ENCODE measurements around the gene COPA. TPM values are rescaled to one million over a fixed set of nuclear protein-coding genes. Genes with fewer than 3 reads are reported as not detected.

Gene COPA
- total and polyA plus RNA-seq, 12 donors, result 58.4 to 209 (median 134) TPM

DNA sequence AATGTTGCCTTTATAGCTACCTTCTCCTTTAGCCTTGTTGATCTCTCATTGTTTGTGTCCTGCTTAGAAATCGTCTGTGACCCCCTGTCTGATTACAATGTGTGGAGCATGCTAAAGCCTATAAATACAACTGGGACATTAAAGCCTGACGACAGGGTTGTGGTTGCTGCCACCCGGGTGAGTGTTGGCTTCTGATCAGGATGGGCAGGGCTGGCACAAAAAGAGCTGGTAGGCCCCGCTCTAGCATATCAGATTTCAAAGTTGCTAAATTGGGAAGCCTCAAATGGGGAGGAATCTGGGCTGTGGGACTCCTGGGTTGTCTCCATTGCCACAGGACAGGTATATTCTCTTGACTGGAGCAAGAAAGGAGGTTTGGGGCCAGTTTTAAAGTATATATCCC lies 8.6 kb upstream of the COPA start:
- H3K27me3 ChIP-seq, result no peaks in the 10 kb centered on the region
- peaks cover 0 to 96% of the 10 kb centered on the region in 2 donors for H3K36me3 ChIP-seq (replicated peaks in 1 of 2)
- TF ChIP-seq, protein P1, sequence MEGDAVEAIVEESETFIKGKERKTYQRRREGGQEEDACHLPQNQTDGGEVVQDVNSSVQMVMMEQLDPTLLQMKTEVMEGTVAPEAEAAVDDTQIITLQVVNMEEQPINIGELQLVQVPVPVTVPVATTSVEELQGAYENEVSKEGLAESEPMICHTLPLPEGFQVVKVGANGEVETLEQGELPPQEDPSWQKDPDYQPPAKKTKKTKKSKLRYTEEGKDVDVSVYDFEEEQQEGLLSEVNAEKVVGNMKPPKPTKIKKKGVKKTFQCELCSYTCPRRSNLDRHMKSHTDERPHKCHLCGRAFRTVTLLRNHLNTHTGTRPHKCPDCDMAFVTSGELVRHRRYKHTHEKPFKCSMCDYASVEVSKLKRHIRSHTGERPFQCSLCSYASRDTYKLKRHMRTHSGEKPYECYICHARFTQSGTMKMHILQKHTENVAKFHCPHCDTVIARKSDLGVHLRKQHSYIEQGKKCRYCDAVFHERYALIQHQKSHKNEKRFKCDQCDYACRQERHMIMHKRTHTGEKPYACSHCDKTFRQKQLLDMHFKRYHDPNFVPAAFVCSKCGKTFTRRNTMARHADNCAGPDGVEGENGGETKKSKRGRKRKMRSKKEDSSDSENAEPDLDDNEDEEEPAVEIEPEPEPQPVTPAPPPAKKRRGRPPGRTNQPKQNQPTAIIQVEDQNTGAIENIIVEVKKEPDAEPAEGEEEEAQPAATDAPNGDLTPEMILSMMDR (IDR thresholded peaks at IDR 0.05), result no peak
- no peak for TF ChIP-seq POLR2A (IDR thresholded peaks at IDR 0.05)
- 78 to 84% (median 79%) methylated on average over 4 of the region's 4 CpGs for WGBS, 4 donors
- no peaks in the 10 kb centered on the region for H3K9me3 ChIP-seq (replicated peaks in 1 of 3)
- no peaks in the 10 kb centered on the region for H3K4me1 ChIP-seq (replicated peaks in 1 of 2)
- H3K27ac ChIP-seq, result no peak overlapping the region
- intact Hi-C loops (cut with DNase I), result no loop called here
- H3K4me3 ChIP-seq, result no peak overlapping the region
- DNase-seq, result no peak

DNA sequence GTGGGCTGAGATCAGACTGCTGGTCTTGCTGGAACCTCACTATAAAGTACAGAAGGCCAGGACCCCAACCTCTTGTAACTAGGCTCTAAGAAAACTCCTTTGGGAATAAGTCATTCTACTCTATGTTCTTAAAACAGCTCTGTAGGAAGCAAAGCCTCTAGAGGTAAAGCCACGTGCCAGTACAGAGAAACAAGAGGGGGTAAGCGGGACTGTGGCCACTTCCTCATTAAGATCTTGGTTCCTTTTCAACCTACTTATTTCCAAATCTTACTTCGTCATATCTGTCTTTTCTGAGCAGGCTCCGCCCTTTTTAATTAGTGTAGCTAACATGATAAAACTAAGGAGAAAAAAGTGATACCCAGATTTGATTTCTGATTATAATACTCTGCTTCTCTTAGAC lies 3.9 kb upstream of the COPA start:
- H3K4me3 ChIP-seq, result no peak overlapping the region
- peak in 4 of 7 donors; percentile 18 to 59 (median 45) for DNase-seq
- peaks cover 0 to 11% of the 10 kb centered on the region in 2 donors for H3K4me1 ChIP-seq (replicated peaks in 1 of 2)
- 59 to 76% (median 70%) methylated on average over 4 of the region's 4 CpGs for WGBS, 4 donors
- H3K36me3 ChIP-seq (replicated peaks in 1 of 2), result peaks cover 0 to 49% of the 10 kb centered on the region in 2 donors
- H3K9me3 ChIP-seq (replicated peaks in 1 of 3), result no peaks in the 10 kb centered on the region
- intact Hi-C loops (cut with DNase I), result no loop called here
- peak overlapping the region in 1 of 5 donors; percentile 63 for H3K27ac ChIP-seq
- no peaks in the 10 kb centered on the region for H3K27me3 ChIP-seq
- TF ChIP-seq POLR2A (IDR thresholded peaks at IDR 0.05), result no peak
- TF ChIP-seq, protein P1 (IDR thresholded peaks at IDR 0.05), result no peak

DNA sequence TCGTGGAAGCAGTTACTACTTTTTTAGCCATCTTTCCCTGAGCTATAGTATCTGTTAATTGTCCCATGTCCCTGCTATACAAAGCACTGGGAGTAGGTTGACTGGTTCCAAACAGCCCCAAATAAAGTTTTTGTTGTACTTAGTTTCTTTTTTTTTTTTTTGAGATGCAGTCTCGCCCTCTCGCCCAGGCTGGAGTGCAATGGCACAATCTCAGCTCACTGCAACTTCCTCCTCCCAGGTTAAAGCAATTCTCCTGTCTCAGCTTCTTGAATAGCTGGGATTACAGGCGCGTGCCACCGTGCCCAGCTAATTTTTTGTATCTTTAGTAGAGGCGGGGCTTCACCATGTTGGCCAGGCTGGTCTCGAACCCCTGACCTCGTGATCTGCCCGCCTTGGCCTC lies 3.4 kb upstream of the COPA start:
- Histone ChIP-seq H3K9me3 (replicated peaks in 1 of 3) (no peaks in the 10 kb centered on the region), H3K36me3 (replicated peaks in 1 of 2) (peaks cover 0 to 44% of the 10 kb centered on the region in 2 donors), H3K4me3 (no peak overlapping the region), H3K4me1 (replicated peaks in 1 of 2) (peaks cover 3 to 16% of the 10 kb centered on the region in 2 donors), H3K27ac (peak overlapping the region in 1 of 5 donors; percentile 63), H3K27me3 (no peaks in the 10 kb centered on the region)
- WGBS, 4 donors, result 81 to 91% (median 84%) methylated on average over 10 of the region's 10 CpGs
- TF ChIP-seq, protein P1 (IDR thresholded peaks at IDR 0.05), result no peak
- TF ChIP-seq POLR2A (IDR thresholded peaks at IDR 0.05), result no peak
- DNase-seq, result peak in 1 of 7 donors; percentile 29
- intact Hi-C loops (cut with DNase I), result no loop called here

DNA sequence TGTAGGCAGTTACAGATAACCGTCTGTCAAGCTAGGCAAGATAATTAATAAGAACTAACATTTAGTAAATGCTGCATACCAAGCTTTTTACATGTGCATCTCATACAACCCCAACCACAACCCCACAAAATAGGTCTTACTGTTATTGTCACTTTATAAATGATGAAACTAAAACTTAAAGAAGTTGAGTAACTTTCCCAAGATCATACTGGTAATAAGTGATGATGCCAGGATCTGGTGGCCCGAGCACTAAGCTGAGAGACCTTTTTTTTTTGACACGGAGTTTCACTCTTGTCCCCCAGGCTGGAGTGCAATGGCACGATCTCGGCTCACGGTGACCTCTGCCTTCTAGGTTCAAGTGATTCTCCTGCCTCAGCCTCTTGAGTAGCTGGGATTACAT lies 1.9 kb upstream of the COPA start:
- intact Hi-C loops (cut with DNase I), result no loop called here
- Histone ChIP-seq H3K27ac (no peak overlapping the region), H3K4me1 (replicated peaks in 1 of 2) (peaks cover 9 to 32% of the 10 kb centered on the region in 2 donors), H3K4me3 (no peak overlapping the region), H3K9me3 (replicated peaks in 1 of 3) (no peaks in the 10 kb centered on the region), H3K36me3 (replicated peaks in 1 of 2) (peaks cover 0 to 31% of the 10 kb centered on the region in 2 donors), H3K27me3 (no peaks in the 10 kb centered on the region)
- TF ChIP-seq POLR2A (IDR thresholded peaks at IDR 0.05), result no peak
- TF ChIP-seq, protein P1 (IDR thresholded peaks at IDR 0.05), result no peak
- DNase-seq, result no peak
- 89 to 94% (median 92%) methylated on average over 6 of the region's 6 CpGs for WGBS, 4 donors
